Breast epithelium (tissue), 3 donors: ENCODE results near the gene ZNF134.

Experiments
- CTCF ChIP-seq, 3 donors: fragments of 450-650 bp; IDR thresholded peaks; one replicate each; pipeline ENCODE4 v1.5.1; 2016 to 2017; ENCODE audit warnings: antibody characterized with exemption in 3 of 3, mild to moderate bottlenecking in 3 of 3, moderate library complexity in 3 of 3
- POLR2A ChIP-seq: fragments of 450-650 bp; IDR thresholded peaks from one replicate; pipeline ENCODE4 v1.6.1; 2016; ENCODE audit warnings: antibody characterized with exemption, mild to moderate bottlenecking, moderate library complexity
- POLR2AphosphoS5 ChIP-seq, 3 donors: sonication (generic); formaldehyde crosslinking; IDR thresholded peaks; one replicate each; pipeline ENCODE4 v1.6.1; 2017; ENCODE audit warnings: antibody characterized with exemption in 3 of 3

- TF ChIP-seq CTCF (IDR thresholded peaks at IDR 0.05) (no peak), POLR2AphosphoS5 (IDR thresholded peaks at IDR 0.05) (no peak), POLR2A (no peak)
These were observed 2.9 kb upstream of the ZNF134 start for GRCh38 chr19:57611113-57611512.
